ENCODE data around the gene PRKACG.
A peak's percentile ranks its signal among the peaks of the same experiment; 100 is the strongest.

DNA sequence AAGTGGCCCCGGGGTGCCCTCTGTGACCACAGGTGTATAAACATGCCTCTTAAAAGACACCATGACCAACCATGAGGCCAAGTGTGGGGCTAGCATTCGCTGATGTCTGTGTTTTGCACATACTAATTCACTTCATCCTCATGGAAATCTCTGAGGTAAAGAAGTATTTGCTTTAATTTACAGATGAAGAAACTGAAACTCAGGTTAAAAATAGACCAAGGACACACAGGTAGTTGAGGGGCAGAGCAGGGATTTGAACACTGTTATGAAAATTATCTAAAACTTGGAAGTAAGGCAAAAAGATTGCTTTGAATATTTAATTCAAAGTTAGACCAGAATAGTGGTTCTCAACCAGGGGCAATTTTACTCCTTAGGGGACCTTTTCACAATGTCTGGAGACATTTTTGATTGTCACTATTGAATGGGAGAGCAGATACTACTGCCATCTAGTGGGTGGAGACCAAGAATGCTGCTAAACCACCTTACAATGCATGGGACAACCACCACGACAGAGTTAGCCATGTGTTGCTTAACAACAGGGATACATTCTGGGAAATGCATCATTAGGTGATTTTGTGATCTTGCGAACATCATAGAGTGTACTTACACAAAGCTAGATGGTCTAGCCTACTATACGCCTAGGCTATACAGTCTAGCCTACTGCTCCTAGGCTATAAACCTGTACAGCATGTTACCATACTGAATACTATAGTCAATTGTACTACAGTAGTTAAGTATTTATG is 13.6 kb upstream of the PRKACG start:
- TF ChIP-seq, protein P1, sequence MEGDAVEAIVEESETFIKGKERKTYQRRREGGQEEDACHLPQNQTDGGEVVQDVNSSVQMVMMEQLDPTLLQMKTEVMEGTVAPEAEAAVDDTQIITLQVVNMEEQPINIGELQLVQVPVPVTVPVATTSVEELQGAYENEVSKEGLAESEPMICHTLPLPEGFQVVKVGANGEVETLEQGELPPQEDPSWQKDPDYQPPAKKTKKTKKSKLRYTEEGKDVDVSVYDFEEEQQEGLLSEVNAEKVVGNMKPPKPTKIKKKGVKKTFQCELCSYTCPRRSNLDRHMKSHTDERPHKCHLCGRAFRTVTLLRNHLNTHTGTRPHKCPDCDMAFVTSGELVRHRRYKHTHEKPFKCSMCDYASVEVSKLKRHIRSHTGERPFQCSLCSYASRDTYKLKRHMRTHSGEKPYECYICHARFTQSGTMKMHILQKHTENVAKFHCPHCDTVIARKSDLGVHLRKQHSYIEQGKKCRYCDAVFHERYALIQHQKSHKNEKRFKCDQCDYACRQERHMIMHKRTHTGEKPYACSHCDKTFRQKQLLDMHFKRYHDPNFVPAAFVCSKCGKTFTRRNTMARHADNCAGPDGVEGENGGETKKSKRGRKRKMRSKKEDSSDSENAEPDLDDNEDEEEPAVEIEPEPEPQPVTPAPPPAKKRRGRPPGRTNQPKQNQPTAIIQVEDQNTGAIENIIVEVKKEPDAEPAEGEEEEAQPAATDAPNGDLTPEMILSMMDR (IDR thresholded peaks at IDR 0.05), result peak; percentile 54 to 66 (median 63)
- TF ChIP-seq POLR2A (IDR thresholded peaks at IDR 0.05) (no peak), EP300 (IDR thresholded peaks at IDR 0.05) (no peak)

Measured in tibial nerve (tissue), 4 donors.